Transverse colon (tissue), 3 donors: ENCODE measurements around the gene KLHL29.

Experiments
- CTCF ChIP-seq, 5 experiments: fragments of 200-600 bp in 3 of 5; fragments of 450-650 bp in 2 of 5; sonication (generic) in 3 of 5; IDR thresholded peaks; 1 replicate in 2 of 5; 2 replicates in 3 of 5; pipeline ENCODE4 v1.5.1; 2016 to 2017; ENCODE audit warnings: antibody characterized with exemption in 5 of 5, inconsistent platforms in 3 of 5, mild to moderate bottlenecking in 2 of 5, moderate library complexity in 1 of 5
- POLR2A ChIP-seq: fragments of 450-650 bp; IDR thresholded peaks from one replicate; pipeline ENCODE4 v1.6.1; 2016; ENCODE audit warnings: antibody characterized with exemption, mild to moderate bottlenecking, moderate library complexity

GRCh38 chr2:23393722-23394121, 8.7 kb downstream of the KLHL29 start:
- TF ChIP-seq CTCF (IDR thresholded peaks at IDR 0.05) (no peak), POLR2A (no peak)
